GM19099 (cell line): ENCODE measurements around the gene PRKG1.

Experiments
- POLR2A ChIP-seq: IDR thresholded peaks from 3 replicates; pipeline ENCODE4 v1.6.1; 2011; ENCODE audit warnings: low read depth; ENCODE audit not compliant: insufficient read length; ENCODE audit errors: extremely low read depth

The PRKG1 gene

GRCh38 chr10:51125518-51125917, 51.2 kb downstream of the PRKG1 start:
- no peak for TF ChIP-seq POLR2A

GRCh38 chr10:51129946-51130544, 55.8 kb downstream of the PRKG1 start:
- TF ChIP-seq POLR2A: no peak

GRCh38 chr10:51137756-51138529, 63.7 kb downstream of the PRKG1 start:
- no peak for TF ChIP-seq POLR2A

GRCh38 chr10:51139176-51139575, 64.9 kb downstream of the PRKG1 start:
- TF ChIP-seq POLR2A: no peak

- TF ChIP-seq POLR2A: no peak
Measured at GRCh38 chr10:51141010-51141409, 66.7 kb downstream of the PRKG1 start.

- no peak for TF ChIP-seq POLR2A
Measured at GRCh38 chr10:51144161-51144781, 70.0 kb downstream of the PRKG1 start.

GRCh38 chr10:51145375-51145774, 71.1 kb downstream of the PRKG1 start:
- TF ChIP-seq POLR2A: no peak

GRCh38 chr10:51147644-51148399, 73.5 kb downstream of the PRKG1 start:
- no peak for TF ChIP-seq POLR2A

GRCh38 chr10:51156926-51157325, 82.6 kb downstream of the PRKG1 start:
- no peak for TF ChIP-seq POLR2A

GRCh38 chr10:51158832-51159231, 84.5 kb downstream of the PRKG1 start:
- TF ChIP-seq POLR2A: no peak

- TF ChIP-seq POLR2A: no peak
Measured at GRCh38 chr10:51159841-51160240, 85.6 kb downstream of the PRKG1 start.

GRCh38 chr10:51162002-51162401, 87.7 kb downstream of the PRKG1 start:
- TF ChIP-seq POLR2A: no peak

- TF ChIP-seq POLR2A: no peak
Measured at GRCh38 chr10:51168086-51168815, 94.0 kb downstream of the PRKG1 start.

GRCh38 chr10:51169111-51169510, 94.8 kb downstream of the PRKG1 start:
- no peak for TF ChIP-seq POLR2A
